Measurements from ENCODE around the gene GALNTL6.
"Not testable (repeated sequence)": the region's sequence is repeated elsewhere in the genome, so short reads cannot be mapped to it uniquely, and the experiment has no call there.

GALNTL6 gene

DNA sequence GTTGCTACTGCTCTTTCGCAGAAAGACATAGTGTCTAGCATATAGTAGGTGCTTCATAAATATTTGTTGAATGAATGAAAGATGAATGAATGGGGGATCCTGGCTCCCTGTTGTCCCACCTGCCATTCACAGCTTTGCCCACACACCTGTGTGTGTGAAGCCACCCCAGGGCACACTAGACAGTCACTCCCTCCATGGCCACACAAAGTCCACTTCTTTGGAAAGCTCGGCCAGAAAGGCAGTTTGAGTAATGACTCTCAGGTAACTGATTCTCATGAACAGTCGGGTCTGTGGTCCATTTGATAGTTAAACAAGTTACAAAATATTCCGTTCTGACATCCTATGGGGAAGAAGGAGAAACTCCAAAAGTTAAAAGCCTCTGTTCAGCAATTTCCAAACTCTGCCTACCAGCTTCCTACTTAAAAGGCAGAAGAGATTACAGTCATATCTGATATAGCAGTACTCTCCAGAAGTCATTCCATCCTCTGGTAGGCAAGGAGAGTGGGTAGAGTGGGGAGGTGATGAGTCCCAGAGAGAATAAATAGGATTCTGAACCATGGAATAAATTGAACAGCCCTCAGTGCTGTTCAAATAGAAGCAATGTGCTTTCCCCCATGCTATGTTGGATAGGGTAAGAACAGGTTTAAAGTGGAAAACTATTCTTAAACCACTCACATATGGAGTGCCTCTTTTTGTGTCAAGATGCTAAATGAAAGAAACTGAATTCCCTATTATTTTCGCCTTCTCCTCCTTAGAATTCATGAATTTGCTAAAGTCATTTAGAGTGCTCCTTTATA, 1150.5 kb downstream of the GALNTL6 start:
- no peak for DNase-seq

DNA sequence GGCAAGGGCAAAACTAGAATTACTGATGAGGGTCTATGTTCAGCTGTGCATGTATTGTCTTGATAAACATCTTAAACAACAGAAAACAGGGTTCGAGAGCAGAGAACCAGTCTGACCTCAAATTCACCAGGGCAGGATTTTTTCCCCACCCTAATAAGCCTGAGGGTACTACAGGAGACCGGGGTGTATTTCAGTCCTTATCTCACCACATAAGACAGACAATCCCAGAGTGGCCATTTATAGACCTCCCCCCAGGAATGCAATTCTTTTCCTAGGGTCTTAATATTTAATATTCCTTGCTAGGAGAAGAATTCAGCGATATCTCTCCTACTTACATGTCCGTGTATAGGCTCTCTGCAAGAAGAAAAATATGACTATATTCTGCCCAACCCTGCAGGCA, 1157.0 kb downstream of the GALNTL6 start:
- not testable (repeated sequence) for DNase-seq

- no peak for DNase-seq
Observed at GRCh38 chr4:172974586-172974985, 1161.4 kb downstream of the GALNTL6 start.

DNA sequence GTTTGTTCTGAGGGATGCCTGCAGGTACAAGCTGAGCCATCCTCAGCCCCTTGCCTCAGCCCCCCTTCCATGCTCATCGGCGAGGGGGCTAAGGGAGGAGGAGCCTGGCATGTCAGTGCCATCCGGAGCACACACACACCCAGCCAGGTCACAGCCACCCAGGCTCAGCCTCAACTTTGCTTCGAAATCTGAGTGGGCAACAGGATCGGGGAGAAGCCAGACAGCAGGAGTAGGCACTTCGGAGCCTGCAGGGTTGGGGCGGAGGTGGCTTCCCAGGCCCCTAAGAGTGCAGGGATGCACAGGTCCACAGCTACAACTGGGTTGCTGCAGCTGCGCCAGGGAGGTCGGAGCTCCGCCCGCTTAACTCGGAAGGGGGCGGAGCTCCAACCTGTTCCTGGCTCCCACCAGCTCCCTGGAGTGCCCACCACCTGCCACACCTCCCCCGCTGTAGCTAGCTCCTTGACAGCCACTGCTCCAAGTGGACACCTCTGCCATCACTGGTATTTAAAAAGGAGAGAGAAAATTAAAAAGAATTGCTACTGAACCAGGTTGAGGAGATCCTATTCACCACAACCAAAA, 1162.5 kb downstream of the GALNTL6 start:
- no peak for DNase-seq

DNA sequence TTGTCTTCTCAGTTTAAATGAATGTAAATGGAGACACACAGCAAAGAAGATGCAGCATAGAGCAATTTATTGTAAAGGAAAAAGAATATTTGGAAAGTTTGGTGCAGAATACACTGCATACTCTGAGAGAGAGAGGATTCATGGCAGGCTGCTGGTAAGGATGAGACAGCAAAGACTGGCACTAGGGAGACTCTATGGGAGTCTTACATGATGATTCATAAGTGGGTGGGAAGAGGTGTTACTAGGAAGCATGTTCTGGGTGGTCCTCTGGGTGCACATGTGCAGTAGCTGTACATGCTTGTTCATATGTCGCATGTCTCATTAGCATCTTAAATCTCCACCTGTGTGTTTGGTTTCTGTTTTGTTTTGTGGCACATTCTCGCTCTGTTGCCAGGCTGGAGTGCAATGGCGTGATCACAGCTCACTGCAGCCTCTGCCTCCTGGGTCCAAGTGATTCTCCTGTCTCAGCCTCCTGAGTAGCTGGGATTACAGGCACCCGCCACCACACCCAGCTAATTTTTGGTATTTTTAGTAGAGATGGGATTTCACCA, 1164.4 kb downstream of the GALNTL6 start:
- not testable (repeated sequence) for DNase-seq

GRCh38 chr4:172978848-172979247, 1165.6 kb downstream of the GALNTL6 start:
- DNase-seq: no peak

DNA sequence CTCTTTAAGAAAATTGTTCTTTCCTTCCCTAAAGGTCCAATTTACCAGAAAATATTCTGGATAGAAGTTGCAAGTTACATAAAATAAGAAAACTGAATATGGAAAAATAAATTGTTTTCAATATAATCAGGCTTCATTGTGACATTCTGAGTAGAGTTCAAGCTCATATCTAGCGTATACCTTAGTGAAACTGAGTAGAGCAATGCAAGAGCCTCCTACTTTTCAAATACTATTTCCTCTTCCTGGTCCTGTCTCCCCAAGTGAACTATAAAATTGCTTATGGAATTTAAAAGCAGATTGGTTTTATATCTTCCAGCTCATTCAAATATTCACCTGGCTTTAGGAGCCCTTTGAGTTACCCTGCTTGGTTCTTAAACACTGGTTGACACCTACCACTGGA, 1166.1 kb downstream of the GALNTL6 start:
- DNase-seq: no peak

DNA sequence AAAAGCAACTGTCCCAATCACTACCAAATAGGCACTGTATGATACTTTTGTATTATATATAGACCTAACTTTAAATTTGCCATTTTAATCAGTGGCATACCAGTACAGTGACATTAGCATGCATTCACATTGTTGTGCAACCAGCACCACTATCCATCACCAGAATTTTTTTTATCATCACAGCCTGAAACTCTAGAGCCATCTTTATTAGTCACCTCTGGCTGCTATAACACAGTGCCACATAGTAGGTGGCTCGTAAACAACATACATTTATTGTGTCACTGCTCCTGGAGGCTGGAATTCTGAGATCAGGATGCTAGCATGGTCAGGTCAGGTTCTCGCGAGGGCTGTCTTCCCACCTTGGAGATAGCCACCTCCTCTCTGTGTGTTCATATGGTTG, 1167.0 kb downstream of the GALNTL6 start:
- no peak for DNase-seq

DNA sequence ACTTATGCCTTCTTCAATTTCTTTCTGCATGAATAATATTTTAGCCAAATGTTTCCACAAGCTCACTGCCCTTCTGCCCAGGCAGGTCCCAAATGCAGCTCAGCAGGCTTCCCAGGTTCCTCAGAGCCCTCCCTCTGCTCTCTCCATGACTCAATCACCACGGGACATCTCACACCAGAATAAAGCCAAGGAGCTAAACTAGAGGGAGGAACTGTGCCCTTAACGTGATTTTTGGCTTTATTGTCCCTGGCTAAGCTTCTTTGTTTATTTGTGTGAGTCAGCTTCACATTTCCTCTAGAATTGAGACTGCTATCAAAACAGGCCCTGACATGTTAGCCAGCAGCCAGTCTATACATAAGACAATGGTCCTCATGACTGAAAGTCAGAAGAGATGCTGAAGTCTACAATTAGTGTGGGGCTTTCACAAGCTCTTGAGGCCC, 1169.0 kb downstream of the GALNTL6 start:
- no peak for DNase-seq

- no peak for DNase-seq
Observed at GRCh38 chr4:172983014-172983413, 1169.8 kb downstream of the GALNTL6 start.

DNA sequence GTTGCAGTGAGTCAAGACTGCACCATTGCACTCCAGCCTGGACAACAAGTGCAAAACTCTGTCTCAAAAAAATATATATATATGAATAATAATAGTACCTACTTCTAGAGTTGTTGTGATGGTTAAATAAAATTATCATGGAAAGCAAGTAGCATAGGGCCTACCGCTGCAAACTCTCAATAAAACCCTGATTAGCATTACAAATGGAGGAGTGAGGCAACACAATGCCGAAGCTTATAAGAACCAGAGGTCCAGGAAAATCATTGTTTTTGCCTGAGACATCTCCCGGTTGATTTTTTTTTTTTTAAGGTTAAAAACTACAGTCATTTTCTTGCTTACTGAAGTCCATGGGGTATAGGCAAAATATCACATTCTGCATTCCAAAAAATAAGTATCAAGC, 1170.4 kb downstream of the GALNTL6 start:
- DNase-seq: no peak

GRCh38 chr4:172985552-172985951, 1172.3 kb downstream of the GALNTL6 start:
- DNase-seq: no peak

DNA sequence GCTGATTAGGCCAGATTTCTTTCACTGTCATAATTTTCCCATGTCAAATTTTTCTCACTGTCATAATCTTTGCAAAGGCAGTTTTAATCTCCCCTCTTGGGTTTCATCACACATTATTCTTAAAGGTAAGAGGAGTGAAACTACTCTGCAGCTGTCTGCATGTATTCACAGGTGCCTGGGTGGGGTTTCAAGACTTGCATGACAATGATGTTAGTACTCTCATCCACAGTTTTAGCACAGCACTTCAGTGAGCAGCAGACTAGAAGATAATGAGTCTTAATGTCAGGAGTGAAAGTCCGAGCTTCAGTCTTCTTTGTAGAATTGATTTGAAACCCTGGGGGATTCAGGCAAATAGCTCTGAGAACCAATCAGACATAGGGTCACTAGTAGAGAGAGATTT, 1172.9 kb downstream of the GALNTL6 start:
- DNase-seq: no peak

GRCh38 chr4:172989984-172990820, 1177.0 kb downstream of the GALNTL6 start:
- no peak for DNase-seq

DNA sequence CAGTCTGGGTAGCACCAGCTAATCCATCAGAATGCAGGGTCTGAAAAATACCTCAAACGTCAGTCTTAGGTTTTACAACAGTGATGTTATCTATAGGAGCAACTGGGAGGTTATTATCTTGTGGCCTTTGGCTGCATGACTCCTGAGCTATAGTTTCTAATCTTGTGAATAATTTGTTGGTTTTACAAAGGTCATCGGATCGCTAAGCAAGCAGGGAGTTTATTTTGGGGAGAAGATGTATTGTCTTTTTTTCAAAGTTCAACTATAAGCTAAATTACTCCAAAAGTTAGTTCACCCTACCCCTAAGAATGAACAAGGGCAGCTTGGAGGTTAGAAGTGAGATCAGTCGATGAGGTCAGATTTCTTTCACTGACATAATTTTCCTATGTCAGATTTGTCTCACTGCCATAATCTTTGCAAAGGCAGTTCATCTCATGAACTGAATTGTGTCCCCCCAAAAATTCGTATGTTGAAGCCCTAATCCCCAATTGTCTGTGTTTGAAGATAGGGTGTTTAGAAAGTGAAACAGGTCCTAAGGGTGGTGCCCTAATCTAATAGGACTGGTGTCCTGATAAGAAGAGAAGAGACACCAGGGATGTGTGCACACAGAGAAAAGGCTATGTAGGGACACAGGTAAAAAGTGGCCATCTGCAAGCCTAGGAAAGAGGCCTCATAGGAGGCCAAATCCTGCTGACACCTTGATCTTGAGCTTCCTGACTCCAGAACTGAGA, 1179.6 kb downstream of the GALNTL6 start:
- DNase-seq: no peak

GRCh38 chr4:172995161-172995560, 1182.0 kb downstream of the GALNTL6 start:
- no peak for DNase-seq

GRCh38 chr4:172995704-172996103, 1182.5 kb downstream of the GALNTL6 start:
- DNase-seq: no peak

DNA sequence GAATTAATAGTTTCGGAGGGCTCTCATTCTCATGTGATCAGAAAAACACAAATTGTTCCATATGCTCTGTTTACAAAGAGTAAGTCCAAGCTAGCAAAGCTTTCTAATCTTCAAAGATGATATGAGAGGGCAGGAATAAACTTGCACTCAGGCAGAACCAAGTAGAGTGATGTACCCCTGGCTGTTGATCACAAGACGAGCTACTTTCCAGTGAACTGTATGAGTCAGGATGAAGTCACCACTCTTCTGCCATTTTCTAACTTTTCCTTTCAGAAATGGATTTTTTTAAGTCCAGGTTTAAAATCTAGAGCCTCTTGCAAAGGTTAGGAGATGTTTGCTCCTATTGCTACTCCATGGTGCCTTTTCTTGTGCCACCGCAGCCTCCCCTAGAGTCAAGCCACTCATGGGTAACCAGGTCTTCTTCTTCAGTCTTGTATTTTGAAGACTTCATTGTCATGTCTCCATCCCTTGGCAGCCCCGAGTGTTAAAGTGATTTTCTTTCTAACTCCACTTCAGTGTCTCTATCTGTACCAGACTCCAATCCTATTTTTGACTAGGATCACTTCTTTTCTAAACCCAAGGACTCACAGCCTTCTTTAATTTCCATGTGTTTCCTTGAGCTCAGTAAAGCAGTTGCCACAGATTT, 1183.5 kb downstream of the GALNTL6 start:
- no peak for DNase-seq

DNA sequence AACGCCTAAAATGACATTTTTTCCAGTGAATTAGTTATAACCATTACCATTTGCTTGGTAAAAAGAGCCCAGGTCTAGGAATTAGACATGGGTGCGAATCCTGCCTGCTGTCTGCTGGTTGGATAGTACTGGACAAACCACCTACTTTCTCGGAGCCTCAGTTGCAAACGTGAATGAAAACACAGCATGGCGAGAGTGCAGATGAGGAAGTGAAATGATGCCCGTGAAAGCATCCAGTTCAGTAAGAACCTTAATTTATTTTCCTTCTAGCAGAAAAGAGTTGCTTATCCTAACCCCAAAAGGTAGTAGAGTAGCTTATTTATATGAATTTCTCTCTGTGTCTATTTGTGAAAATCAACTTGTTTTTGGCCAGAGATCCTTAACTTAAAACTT, 1184.0 kb downstream of the GALNTL6 start:
- no peak for DNase-seq

- no peak for DNase-seq
Observed at GRCh38 chr4:172997856-172998255, 1184.7 kb downstream of the GALNTL6 start.

- no peak for DNase-seq
Observed at GRCh38 chr4:172998527-172999469, 1185.6 kb downstream of the GALNTL6 start.
